DMS79 treated with DMSO at 0.1 percent for 48 hours (cell line): ENCODE data around the gene TOX2.

ENCODE experiments used
- DNase-seq: peaks from one replicate; lab custom pipeline; 2025; lab: John Stamatoyannopoulos, UW

The TOX2 gene

GRCh38 chr20:44080646-44081267, 166.1 kb downstream of the TOX2 start:
- DNase-seq: peak; percentile 56

GRCh38 chr20:44081476-44081875, 166.8 kb downstream of the TOX2 start:
- no peak for DNase-seq

- DNase-seq: no peak
Observed at GRCh38 chr20:44081888-44082287, 167.2 kb downstream of the TOX2 start.

GRCh38 chr20:44083220-44083933, 168.7 kb downstream of the TOX2 start:
- DNase-seq: peak; percentile 19

- no peak for DNase-seq
Observed at GRCh38 chr20:44084439-44084838, 169.8 kb downstream of the TOX2 start.

GRCh38 chr20:44084891-44085290, 170.2 kb downstream of the TOX2 start:
- DNase-seq: no peak

- no peak for DNase-seq
Observed at GRCh38 chr20:44085616-44086434, 171.2 kb downstream of the TOX2 start.

GRCh38 chr20:44087051-44087856, 172.6 kb downstream of the TOX2 start:
- no peak for DNase-seq

- no peak for DNase-seq
Observed at GRCh38 chr20:44087857-44088120, 173.1 kb downstream of the TOX2 start.

- DNase-seq: no peak
Observed at GRCh38 chr20:44089987-44090674, 175.5 kb downstream of the TOX2 start.

- no peak for DNase-seq
Observed at GRCh38 chr20:44091026-44091425, 176.4 kb downstream of the TOX2 start.

- no peak for DNase-seq
Observed at GRCh38 chr20:44092551-44093248, 178.0 kb downstream of the TOX2 start.

GRCh38 chr20:44093249-44093582, 178.6 kb downstream of the TOX2 start:
- DNase-seq: no peak

GRCh38 chr20:44095831-44096230, 181.2 kb downstream of the TOX2 start:
- DNase-seq: no peak

GRCh38 chr20:44097521-44098255, 183.0 kb downstream of the TOX2 start:
- DNase-seq: no peak

GRCh38 chr20:44098256-44098630, 183.6 kb downstream of the TOX2 start:
- no peak for DNase-seq

GRCh38 chr20:44098657-44099056, 184.0 kb downstream of the TOX2 start:
- no peak for DNase-seq

- DNase-seq: no peak
Observed at GRCh38 chr20:44099832-44100231, 185.2 kb downstream of the TOX2 start.

- DNase-seq: no peak
Observed at GRCh38 chr20:44102582-44102981, 187.9 kb downstream of the TOX2 start.

GRCh38 chr20:44104798-44105517, 190.3 kb downstream of the TOX2 start:
- peak; percentile 45 for DNase-seq
